ENCODE results near the gene FEM1A. TPM values are rescaled to one million over a fixed set of nuclear protein-coding genes. Genes with fewer than 3 reads are reported as not detected.
"Not testable (repeated sequence)": the region's sequence is repeated elsewhere in the genome, so short reads cannot be mapped to it uniquely, and the experiment has no call there.

FEM1A gene
- total RNA-seq, 1 donor from 2014 or later, result 12.0 TPM

DNA sequence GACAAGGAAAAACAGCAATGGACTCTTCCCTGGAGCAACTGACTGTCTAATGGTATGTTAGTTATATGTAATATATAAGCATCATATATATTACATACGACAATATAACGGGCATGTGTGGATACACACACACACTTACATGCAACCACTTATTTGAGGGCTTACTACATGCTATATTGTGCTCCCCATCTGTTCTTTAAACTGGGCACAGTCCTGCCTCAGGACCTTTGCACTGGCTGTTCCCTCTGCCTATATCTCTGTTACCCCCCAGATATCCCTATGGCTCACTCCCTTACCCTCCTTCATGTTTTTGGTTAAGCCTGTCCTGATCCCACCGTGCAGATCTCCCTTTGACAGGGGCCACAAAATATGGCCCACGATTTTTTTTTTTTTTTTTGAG, 29.7 kb downstream of the FEM1A start:
- no peak for DNase-seq (ENCODE audit: extremely low spot score, unreplicated experiment)
- Mint-ChIP-seq H3K4me3 (ENCODE audit: unreplicated experiment) (no peak overlapping the region), H3K27me3 (ENCODE audit: unreplicated experiment) (no peaks in the 10 kb centered on the region), H3K36me3 (ENCODE audit: unreplicated experiment) (peaks cover 6% of the 10 kb centered on the region), H3K4me1 (ENCODE audit: unreplicated experiment) (no peaks in the 10 kb centered on the region), H3K9me3 (ENCODE audit: unreplicated experiment) (no peaks in the 10 kb centered on the region), H3K27ac (ENCODE audit: unreplicated experiment) (no peak overlapping the region)
- TF ChIP-seq, protein P1, sequence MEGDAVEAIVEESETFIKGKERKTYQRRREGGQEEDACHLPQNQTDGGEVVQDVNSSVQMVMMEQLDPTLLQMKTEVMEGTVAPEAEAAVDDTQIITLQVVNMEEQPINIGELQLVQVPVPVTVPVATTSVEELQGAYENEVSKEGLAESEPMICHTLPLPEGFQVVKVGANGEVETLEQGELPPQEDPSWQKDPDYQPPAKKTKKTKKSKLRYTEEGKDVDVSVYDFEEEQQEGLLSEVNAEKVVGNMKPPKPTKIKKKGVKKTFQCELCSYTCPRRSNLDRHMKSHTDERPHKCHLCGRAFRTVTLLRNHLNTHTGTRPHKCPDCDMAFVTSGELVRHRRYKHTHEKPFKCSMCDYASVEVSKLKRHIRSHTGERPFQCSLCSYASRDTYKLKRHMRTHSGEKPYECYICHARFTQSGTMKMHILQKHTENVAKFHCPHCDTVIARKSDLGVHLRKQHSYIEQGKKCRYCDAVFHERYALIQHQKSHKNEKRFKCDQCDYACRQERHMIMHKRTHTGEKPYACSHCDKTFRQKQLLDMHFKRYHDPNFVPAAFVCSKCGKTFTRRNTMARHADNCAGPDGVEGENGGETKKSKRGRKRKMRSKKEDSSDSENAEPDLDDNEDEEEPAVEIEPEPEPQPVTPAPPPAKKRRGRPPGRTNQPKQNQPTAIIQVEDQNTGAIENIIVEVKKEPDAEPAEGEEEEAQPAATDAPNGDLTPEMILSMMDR (IDR thresholded peaks at IDR 0.05), result no peak

- H3K4me1 Mint-ChIP-seq (ENCODE audit: unreplicated experiment); DNase-seq (ENCODE audit: extremely low spot score, unreplicated experiment); H3K4me3 Mint-ChIP-seq (ENCODE audit: unreplicated experiment); H3K27ac Mint-ChIP-seq (ENCODE audit: unreplicated experiment); H3K36me3 Mint-ChIP-seq (ENCODE audit: unreplicated experiment); H3K27me3 Mint-ChIP-seq (ENCODE audit: unreplicated experiment); H3K9me3 Mint-ChIP-seq (ENCODE audit: unreplicated experiment): not testable (repeated sequence)
These were observed 30.8 kb downstream of the FEM1A start for GRCh38 chr19:4822354-4822753.

- Mint-ChIP-seq H3K36me3 (ENCODE audit: unreplicated experiment) (peaks cover 2% of the 10 kb centered on the region), H3K9me3 (ENCODE audit: unreplicated experiment) (no peaks in the 10 kb centered on the region), H3K4me1 (ENCODE audit: unreplicated experiment) (no peaks in the 10 kb centered on the region), H3K27ac (ENCODE audit: unreplicated experiment) (no peak overlapping the region), H3K27me3 (ENCODE audit: unreplicated experiment) (no peaks in the 10 kb centered on the region), H3K4me3 (ENCODE audit: unreplicated experiment) (no peak overlapping the region)
- TF ChIP-seq, protein P1 (IDR thresholded peaks at IDR 0.05), result no peak
- DNase-seq (ENCODE audit: extremely low spot score, unreplicated experiment), result no peak
These were observed 32.0 kb downstream of the FEM1A start for GRCh38 chr19:4823577-4823976.

GRCh38 chr19:4829001-4829712, 37.6 kb downstream of the FEM1A start:
- no peak for DNase-seq (ENCODE audit: extremely low spot score, unreplicated experiment)
- peaks cover 20% of the 10 kb centered on the region for H3K4me1 Mint-ChIP-seq (ENCODE audit: unreplicated experiment)
- H3K9me3 Mint-ChIP-seq (ENCODE audit: unreplicated experiment), result no peaks in the 10 kb centered on the region
- H3K36me3 Mint-ChIP-seq (ENCODE audit: unreplicated experiment), result no peaks in the 10 kb centered on the region
- H3K27me3 Mint-ChIP-seq (ENCODE audit: unreplicated experiment), result no peaks in the 10 kb centered on the region
- H3K27ac Mint-ChIP-seq (ENCODE audit: unreplicated experiment), result peak overlapping the region; percentile 62
- TF ChIP-seq, protein P1 (IDR thresholded peaks at IDR 0.05), result no peak
- H3K4me3 Mint-ChIP-seq (ENCODE audit: unreplicated experiment), result no peak overlapping the region

DNA sequence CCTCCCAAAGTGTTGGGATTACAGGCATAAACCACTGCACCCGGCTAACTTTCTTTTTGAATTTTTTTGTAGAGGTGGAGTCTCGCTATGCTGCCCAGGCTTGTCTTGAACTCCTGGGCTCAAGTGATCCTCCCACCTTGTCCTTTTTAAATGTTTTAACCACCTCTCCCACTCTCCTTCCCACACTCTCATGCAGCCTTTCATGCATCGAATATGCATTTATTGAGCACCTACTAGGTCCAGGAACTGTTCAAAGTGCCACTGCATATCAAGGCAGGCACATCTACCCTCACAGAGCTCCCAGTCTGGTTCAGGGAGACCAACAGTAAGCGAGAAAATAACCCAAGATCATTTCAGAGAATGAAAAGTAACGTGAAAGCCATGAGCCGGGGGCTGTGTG, 38.8 kb downstream of the FEM1A start:
- TF ChIP-seq, protein P1 (IDR thresholded peaks at IDR 0.05), result no peak
- Mint-ChIP-seq H3K27ac (ENCODE audit: unreplicated experiment) (peak overlapping the region; percentile 76), H3K36me3 (ENCODE audit: unreplicated experiment) (no peaks in the 10 kb centered on the region), H3K4me1 (ENCODE audit: unreplicated experiment) (peaks cover 20% of the 10 kb centered on the region), H3K27me3 (ENCODE audit: unreplicated experiment) (no peaks in the 10 kb centered on the region), H3K4me3 (ENCODE audit: unreplicated experiment) (peak overlapping the region; percentile 82), H3K9me3 (ENCODE audit: unreplicated experiment) (no peaks in the 10 kb centered on the region)
- no peak for DNase-seq (ENCODE audit: extremely low spot score, unreplicated experiment)

Data from osteocyte (in vitro differentiated cells).